DND-41 (cell line): ENCODE measurements around the gene AATK.
A peak's percentile ranks its signal among the peaks of the same experiment; 100 is the strongest.

Source experiments
- ATAC-seq: fragments of 200-7000 bp; cut with Tn5 transposase; 3 replicates; pipeline ENCODE4 v1.9.1; 2021; ENCODE audit warnings: low read depth; ENCODE audit not compliant: insufficient read depth
- DNase-seq: peaks from one replicate; pipeline ENCODE4 v3.0.0-alpha.2; 2020
- H2AFZ ChIP-seq: 2 replicates; pipeline ENCODE4 v1.6.0; 2012; ENCODE audit warnings: low read depth, low read length
- H3K27ac ChIP-seq: 2 replicates; pipeline ENCODE4 v1.5.1; 2012; ENCODE audit warnings: low read length, inconsistent platforms
- H3K27me3 ChIP-seq: fragments of 200-600 bp; sonication (generic); 2 replicates; pipeline ENCODE4 v1.6.0; 2012; ENCODE audit warnings: low read length, mild to moderate bottlenecking, inconsistent platforms; ENCODE audit not compliant: insufficient read depth, poor library complexity
- H3K36me3 ChIP-seq: 2 replicates; pipeline ENCODE4 v1.5.1; 2012; ENCODE audit warnings: low read length, inconsistent platforms; ENCODE audit not compliant: insufficient read depth
- H3K4me1 ChIP-seq: 2 replicates; pipeline ENCODE4 v1.5.1; 2012; ENCODE audit warnings: mild to moderate bottlenecking, low read length; ENCODE audit not compliant: insufficient read depth
- H3K4me2 ChIP-seq: 2 replicates; pipeline ENCODE4 v1.6.0; 2012; ENCODE audit warnings: mild to moderate bottlenecking, moderate library complexity, low read length, inconsistent platforms; ENCODE audit not compliant: insufficient read depth
- H3K4me3 ChIP-seq, 2 experiments: fragments of 200-600 bp in 1 of 2; shearing (Covaris generic) in 1 of 2; 2 replicates each; pipeline ENCODE4 v1.5.1; 2012 to 2016; ENCODE audit warnings: inconsistent platforms in 2 of 2, low read length in 2 of 2, mild to moderate bottlenecking in 2 of 2, low read depth in 1 of 2, moderate library complexity in 1 of 2
- H3K79me2 ChIP-seq: 2 replicates; pipeline ENCODE4 v1.6.0; 2012; ENCODE audit warnings: low read length, inconsistent platforms; ENCODE audit not compliant: insufficient read depth
- H3K9ac ChIP-seq: 2 replicates; pipeline ENCODE4 v1.6.0; 2012; ENCODE audit warnings: low read depth, mild to moderate bottlenecking, inconsistent platforms, low read length, moderate library complexity
- H3K9me3 ChIP-seq: 2 replicates; pipeline ENCODE4 v1.5.1; 2012; ENCODE audit warnings: low read length, moderate library complexity, mild to moderate bottlenecking, inconsistent platforms; ENCODE audit not compliant: insufficient read depth, severe bottlenecking
- H4K20me1 ChIP-seq: 2 replicates; pipeline ENCODE4 v1.6.0; 2012; ENCODE audit warnings: low read length; ENCODE audit not compliant: insufficient read depth
- EZH2 ChIP-seq: IDR thresholded peaks from 3 replicates; pipeline ENCODE4 v1.6.1; 2012; ENCODE audit warnings: borderline replicate concordance, low read depth, mild to moderate bottlenecking, moderate library complexity, low read length, inconsistent platforms; ENCODE audit not compliant: severe bottlenecking
- TF ChIP-seq, protein P1 (sequence below): IDR thresholded peaks from 2 replicates; pipeline ENCODE4 v1.5.1; 2012; ENCODE audit warnings: borderline replicate concordance, low read length, moderate library complexity, mild to moderate bottlenecking; ENCODE audit not compliant: poor library complexity, severe bottlenecking; ENCODE audit errors: extremely low read depth

The AATK gene

DNA sequence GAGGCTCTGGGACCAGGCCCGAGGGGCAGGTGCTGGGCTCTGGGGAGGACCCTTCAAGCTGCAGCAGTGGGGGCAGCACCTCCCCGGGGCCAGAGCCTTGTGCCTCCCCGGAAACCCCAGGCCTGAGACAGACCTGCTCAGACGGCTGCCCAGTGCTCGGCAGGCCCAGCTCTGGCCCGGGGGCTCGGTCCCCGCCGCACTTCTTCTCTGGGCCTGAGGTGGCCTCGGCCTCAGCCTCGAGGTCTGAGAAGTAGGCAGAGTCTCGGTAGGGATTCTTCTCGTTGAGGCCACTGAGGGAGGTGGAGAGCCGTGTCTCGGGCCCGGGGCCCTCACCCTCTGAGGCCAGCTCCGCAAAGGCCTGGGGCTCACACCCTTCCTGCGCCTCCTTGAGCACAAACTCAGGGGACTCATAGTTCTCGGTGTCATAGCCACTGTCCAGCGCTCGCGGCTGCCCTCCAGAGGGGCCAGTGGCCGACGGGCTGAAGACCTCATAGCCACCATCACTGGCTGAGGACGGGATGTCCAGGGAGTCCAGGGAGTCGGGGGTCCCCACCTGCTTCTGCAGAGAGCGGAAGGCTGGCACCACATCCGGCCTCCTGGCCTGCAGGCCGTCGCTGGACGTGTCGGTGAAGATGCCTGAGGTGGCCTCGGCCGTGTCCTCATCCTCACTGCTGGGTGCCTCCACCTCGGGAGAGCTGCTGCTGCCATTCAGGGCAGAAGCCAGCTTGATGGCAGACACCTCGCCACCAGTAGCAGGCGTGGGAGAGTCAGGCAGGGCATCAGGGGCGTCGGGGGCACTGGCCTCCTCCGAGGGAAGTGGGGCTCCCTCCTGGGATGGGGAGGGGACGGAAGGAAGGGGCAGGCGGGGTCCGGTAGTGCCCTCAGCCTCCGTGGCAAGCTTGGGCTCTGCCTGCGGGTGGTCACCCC lies 45.1 kb downstream of the AATK start:
- no peak overlapping the region for H3K4me3 ChIP-seq
- ATAC-seq = no peak

DNA sequence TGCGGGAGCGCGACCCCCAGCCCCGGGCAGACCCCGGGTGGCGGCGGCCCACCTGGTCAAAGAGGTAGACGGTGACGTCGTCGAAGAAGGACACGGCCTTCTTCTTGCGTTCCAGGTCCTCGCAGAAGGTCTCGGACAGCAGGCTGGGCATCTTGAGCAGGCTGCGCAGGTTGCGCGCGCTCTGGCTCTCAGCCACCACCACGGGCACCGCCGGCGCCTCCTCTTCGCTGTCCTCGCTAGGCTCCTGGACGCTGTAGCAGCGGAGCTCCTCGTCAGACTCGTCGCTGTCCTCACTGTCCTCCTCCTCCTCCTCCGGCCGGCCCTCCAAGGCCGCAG lies 45.9 kb downstream of the AATK start:
- ATAC-seq = no peak
- Histone ChIP-seq H3K4me1 (no peaks in the 10 kb centered on the region), H3K9me3 (no peaks in the 10 kb centered on the region), H3K4me3 (no peak overlapping the region), H3K9ac (no peak overlapping the region), H3K27me3 (no peaks in the 10 kb centered on the region), H3K27ac (no peak overlapping the region), H3K4me2 (no peak overlapping the region), H3K36me3 (no peaks in the 10 kb centered on the region), H4K20me1 (peaks cover under 1% of the 10 kb centered on the region; the same call in 1 of the 2 replicates), H3K79me2 (no peaks in the 10 kb centered on the region), H2AFZ (no peak overlapping the region)
- no peak for DNase-seq
- TF ChIP-seq, protein P1, sequence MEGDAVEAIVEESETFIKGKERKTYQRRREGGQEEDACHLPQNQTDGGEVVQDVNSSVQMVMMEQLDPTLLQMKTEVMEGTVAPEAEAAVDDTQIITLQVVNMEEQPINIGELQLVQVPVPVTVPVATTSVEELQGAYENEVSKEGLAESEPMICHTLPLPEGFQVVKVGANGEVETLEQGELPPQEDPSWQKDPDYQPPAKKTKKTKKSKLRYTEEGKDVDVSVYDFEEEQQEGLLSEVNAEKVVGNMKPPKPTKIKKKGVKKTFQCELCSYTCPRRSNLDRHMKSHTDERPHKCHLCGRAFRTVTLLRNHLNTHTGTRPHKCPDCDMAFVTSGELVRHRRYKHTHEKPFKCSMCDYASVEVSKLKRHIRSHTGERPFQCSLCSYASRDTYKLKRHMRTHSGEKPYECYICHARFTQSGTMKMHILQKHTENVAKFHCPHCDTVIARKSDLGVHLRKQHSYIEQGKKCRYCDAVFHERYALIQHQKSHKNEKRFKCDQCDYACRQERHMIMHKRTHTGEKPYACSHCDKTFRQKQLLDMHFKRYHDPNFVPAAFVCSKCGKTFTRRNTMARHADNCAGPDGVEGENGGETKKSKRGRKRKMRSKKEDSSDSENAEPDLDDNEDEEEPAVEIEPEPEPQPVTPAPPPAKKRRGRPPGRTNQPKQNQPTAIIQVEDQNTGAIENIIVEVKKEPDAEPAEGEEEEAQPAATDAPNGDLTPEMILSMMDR = no peak
- TF ChIP-seq EZH2 = no peak

More for the DNA sequence above, 45.1 kb downstream of the AATK start:
- no peak for DNase-seq
- H3K27me3 ChIP-seq = no peaks in the 10 kb centered on the region
- no peak overlapping the region for H3K27ac ChIP-seq
- no peak overlapping the region for H3K4me2 ChIP-seq
- H3K79me2 ChIP-seq = no peaks in the 10 kb centered on the region
- no peaks in the 10 kb centered on the region for H3K4me1 ChIP-seq
- no peak overlapping the region for H2AFZ ChIP-seq
- TF ChIP-seq EZH2 = no peak
- TF ChIP-seq, protein P1 = peak; percentile 19
- no peaks in the 10 kb centered on the region for H4K20me1 ChIP-seq
- no peaks in the 10 kb centered on the region for H3K36me3 ChIP-seq
- no peak overlapping the region for H3K9ac ChIP-seq
- H3K9me3 ChIP-seq = no peaks in the 10 kb centered on the region

DNA sequence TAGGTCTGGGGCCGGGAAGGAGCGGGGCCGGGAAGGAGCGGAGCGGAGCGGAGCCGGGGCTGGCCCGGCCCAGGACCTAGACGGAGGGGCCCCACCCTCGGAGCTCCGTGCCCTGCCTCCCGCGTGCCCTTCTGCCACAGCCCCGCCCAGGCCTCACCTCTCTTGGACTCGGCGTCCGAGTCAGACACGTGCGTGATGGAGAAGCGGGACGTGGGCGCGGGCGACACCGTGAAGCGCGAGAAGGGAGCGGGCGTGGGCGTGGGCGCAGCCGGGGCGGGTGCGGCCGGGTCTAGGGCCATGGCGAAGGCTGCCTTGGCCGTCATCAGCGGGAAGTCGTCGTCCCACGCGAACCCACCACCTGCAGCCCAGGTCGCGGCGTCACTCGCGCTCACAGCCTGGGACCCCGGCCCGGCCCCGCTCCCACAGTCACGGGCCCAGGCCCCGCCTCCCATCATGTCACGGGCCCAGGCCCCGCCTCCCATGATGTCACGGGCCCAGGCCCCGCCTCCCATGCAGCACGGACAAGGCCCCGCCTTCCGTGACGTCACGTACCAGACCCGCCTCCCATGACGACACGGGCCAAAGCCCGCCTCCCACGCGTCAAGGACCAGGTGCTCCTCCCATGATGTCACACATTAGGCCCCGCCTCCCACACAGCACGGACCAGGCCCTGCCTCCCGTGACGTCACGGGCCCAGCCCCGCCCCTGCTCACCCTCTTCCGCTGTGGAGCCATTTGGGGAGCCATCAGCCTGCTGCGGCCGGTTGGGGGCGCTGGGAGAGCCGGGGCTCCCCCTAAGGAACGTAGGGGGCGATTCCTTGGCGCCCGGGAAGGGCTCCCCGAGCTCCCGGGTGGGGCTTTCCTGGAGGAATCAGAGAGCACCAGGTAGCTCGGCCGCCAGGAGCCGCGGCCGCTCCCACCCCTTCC lies 46.5 kb downstream of the AATK start:
- no peaks in the 10 kb centered on the region for H3K79me2 ChIP-seq
- H3K4me1 ChIP-seq = no peaks in the 10 kb centered on the region
- H3K27me3 ChIP-seq = no peaks in the 10 kb centered on the region
- H2AFZ ChIP-seq = no peak overlapping the region
- no peak overlapping the region for H3K27ac ChIP-seq
- no peak for TF ChIP-seq EZH2
- TF ChIP-seq, protein P1 = no peak
- H3K36me3 ChIP-seq = no peaks in the 10 kb centered on the region
- ATAC-seq (peak; percentile 47; the same call in 2 of the 3 replicates), DNase-seq (peak; percentile 64)
- H3K4me2 ChIP-seq = no peak overlapping the region
- no peak overlapping the region for H3K4me3 ChIP-seq
- H3K9ac ChIP-seq = no peak overlapping the region
- no peaks in the 10 kb centered on the region for H3K9me3 ChIP-seq
- H4K20me1 ChIP-seq = peaks cover 5% of the 10 kb centered on the region; the same call in 1 of the 2 replicates
